HG02588 (cell line): ENCODE measurements around the gene N4BP3.
"Not testable (repeated sequence)": the region's sequence is repeated elsewhere in the genome, so short reads cannot be mapped to it uniquely, and the experiment has no call there.

Experiments used
- ATAC-seq: cut with Tn5 transposase; IDR thresholded peaks from one replicate; pipeline ENCODE4 v1.9.1; 2021; ENCODE audit warnings: mild to moderate bottlenecking, moderate library complexity; ENCODE audit not compliant: unreplicated experiment

Gene N4BP3, protein sequence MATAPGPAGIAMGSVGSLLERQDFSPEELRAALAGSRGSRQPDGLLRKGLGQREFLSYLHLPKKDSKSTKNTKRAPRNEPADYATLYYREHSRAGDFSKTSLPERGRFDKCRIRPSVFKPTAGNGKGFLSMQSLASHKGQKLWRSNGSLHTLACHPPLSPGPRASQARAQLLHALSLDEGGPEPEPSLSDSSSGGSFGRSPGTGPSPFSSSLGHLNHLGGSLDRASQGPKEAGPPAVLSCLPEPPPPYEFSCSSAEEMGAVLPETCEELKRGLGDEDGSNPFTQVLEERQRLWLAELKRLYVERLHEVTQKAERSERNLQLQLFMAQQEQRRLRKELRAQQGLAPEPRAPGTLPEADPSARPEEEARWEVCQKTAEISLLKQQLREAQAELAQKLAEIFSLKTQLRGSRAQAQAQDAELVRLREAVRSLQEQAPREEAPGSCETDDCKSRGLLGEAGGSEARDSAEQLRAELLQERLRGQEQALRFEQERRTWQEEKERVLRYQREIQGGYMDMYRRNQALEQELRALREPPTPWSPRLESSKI

DNA sequence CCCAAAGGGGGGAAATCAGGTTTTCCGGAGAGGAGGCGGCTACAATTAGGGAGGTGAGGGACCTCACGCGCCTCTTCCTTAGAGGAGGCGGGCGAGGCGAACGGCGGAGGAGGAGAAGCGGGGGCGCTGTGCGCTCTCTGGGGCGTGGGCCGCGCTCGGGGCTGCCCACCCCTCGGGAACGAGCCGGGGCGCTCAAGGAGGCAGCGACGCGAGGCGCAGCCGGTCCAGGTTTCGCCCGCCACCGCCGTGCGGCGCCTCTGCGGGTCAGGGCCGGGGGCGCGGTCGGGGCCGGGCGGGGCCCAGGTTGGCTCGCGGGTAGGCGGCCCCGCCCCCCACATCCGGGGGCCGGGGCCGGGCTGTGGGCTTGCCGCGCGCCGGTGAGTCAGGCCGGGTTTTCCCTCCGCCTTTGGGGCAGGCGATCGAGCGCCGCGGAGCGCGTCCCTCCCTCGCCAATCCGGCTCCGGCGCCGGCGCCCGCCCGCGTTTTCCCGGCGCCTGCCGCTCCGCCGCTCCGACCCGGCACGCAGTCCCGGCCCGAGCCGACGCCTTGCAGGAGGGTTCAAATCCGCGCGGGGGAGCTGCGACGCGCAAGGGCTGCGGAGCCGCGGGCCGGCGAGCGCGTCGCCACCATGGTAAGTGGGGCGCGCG is at the start of gene N4BP3:
TSS of gene N4BP3 (plus strand) at position 392 of the 647 bp plus-strand sequence. CDS start 6,052 bp downstream, outside the sequence.
- ATAC-seq: peak; percentile 52

DNA sequence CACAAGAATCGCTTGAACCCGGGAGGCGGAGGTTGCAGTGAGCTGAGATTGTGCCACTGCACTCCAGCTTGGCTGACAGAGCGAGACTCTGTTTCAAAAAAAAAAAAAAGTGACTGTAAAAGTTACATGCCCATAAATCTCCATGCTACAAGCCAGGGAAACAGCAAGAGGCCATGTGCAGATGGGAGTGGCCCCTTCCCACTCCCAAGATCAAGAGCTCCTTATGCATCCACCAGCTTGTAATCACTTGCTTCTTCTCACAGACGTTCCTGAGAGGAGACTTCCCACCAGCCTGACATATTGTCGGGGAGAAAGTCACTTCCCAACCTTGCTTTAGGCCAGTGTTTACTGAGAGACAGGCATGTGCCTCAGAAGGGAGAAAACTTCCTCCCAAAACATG is 45.6 kb upstream of the N4BP3 start:
- ATAC-seq: no peak

DNA sequence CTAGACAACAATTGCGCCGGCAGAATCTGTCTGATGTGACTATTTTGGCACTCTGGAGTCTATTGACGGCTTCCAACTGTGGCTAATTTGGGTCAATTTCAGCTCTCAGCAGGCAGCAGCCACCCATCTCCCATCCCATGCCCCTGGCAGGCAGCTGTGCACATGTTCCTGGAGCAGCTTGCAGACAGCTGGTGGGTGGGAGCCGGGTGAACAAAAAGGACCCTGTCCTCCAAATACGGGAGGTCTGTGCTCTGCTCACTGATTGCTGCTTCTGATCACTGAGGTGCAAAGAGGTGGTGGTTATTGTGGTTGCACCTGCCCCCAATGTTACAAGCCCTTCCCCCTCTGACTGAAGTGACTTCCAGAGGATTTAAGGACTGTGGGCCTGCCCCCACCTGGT is 45.0 kb upstream of the N4BP3 start:
- ATAC-seq: no peak

DNA sequence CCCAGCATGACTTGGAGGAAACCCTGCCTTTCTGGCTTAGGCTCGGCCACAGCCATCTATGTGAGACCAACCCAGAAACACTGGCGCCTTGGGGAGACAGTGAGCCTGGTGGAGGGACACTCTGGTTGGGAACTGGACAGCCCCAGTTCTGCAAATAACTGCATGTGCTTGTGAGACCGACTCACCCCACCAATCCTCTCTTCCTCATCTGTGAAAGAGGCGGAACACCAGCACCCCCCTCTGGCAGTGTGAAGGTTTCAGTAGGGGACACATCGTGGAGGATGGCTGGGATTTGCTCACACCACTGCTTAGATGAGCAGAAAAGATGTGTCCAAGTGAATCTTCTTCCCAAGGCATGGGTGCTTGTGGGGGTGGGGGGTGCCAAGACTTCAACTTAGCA is 43.4 kb upstream of the N4BP3 start:
- ATAC-seq: no peak

DNA sequence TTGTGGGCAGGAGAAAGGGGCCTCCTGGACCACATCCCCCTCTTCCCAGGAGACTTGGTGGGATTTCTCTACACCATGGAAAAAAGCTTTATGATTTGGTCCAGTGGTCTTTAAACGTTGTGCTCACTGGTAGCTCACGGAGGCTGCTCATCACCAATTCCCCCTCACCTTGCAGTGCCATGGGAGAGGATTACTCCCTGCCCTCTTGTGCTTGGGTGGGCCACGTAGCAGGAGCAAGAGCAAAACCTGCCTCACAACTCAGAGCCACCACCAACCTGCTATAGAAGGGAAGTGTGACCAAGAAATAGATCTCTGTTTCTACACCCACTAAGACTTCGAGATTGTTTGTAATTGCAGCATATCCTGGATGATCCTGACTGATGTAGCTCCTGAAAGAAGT is 42.2 kb upstream of the N4BP3 start:
- no peak for ATAC-seq

DNA sequence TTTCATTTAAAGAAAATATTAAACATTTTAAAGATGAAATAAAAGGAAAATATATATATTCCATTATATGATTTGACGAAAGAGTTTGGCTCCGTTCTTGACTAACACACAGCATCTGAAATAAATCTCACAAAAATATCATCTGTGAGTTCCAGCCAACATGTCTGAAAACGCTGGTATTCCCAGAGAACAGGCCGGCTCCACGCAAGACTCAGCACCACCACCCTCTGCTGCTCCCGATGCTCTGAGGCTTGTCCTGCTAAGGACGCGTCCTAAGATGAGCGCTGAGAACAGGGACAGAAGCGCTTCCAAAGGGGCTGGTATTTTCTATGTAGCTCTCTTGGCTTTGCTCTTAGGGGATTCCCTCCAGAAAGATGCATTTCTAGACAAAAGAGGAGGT is 40.6 kb upstream of the N4BP3 start:
- no peak for ATAC-seq

DNA sequence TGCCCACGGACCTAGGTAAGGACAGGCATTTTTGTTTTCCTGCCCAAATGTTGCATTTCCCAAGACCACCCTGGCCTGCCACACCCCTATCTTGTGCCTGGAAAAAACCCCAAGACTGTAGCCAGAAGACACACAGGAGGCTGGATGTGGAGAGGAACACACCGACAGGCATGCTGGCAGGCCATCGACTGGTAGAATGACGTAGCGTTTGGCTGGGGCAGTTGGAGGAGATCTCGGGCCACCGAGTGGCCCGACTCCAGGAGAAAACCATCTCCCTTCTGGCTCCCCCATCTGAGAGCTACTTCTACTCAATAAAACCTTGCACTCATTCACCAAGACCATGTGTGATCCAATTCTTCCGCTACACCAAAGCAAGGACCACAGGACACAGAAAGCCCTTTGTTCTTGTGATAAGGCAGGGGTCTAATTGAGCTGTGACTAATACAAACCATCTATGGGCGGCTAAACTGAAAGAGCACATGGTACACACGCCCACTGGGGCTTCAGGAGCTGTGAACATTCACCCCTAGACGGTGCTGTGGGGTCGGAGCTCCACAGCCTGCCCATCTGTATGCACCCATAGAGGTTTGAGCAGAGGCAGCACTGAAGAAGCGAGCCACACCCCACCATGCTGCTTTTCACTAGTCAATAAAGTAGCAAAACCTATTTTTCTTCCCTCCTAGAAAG is 38.9 kb upstream of the N4BP3 start:
- ATAC-seq: no peak

DNA sequence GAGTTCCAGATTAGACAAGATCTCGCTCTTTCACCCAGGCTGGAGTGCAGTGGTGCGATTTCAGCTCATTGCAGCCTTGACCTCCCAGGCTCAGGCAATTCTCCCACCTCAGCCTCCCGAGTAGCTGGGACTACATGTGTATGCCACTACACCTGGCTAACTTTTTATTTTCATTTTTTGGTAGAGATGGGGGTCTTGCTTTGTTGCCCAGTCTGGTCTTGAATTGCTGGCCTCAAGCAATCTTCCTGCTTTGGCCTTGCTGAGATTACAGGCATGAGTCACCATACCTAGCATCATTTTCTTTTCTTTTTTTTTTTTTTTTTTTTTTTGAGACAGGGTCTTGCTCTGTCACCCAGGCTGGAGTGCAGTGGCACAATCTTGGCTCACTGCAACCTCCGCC is 36.4 kb upstream of the N4BP3 start:
- not testable (repeated sequence) for ATAC-seq

DNA sequence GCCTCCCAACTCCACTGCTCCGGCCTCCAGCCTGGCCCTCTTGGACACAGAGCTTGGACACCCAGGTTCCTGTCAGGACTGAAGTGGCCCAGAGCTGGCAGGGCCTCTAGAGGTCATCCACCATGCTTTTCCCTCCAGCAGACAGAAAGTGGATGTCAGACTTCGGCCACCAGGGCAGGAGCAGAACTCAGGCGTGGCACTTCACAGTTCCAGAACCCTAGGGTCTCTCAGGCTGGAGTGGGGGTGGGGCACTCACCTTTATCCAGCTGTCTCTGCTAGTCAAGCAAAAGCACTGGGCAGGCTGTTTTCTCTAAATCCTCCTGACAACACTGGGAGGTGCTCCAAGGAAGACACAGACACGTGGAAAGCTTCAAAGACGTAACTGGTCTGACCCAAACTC is 35.6 kb upstream of the N4BP3 start:
- no peak for ATAC-seq

DNA sequence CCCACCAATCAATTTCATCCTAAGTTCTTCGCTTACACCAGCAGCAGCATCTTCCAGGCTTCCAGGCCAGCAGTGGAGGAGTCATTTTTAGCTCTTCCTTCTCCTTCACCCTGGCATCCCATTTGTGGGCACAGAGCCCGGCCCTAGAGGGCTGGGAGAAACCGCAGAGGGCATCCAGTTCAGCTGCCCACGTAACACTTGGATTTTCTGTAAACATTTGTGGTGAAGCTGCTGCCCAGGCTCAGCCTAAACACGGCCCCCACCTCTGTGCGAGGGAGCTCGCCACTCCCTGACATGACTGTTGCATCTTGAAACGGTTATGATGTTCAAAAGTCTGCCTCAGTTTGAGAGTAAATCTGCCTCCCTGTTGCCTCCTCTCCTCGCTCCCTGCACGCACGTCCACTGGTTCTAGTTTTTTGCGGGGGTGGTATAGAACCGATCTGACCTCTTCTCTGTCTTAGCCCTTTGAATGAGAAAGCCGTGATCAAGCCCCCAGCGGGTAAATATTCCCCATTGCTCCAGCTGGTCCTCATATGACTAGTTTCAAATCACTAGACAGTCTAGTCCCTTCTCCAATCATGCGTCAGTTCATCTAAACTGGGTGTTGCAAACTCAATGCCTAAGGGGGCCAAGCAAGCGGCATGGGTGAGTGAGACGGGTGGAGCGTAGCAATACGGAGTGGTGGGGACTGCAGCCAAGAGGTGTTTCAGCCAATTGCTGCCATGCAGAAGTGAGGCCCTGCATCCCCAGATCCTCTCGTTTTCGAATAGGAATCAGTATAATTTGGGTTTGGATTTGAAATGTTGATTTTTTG is 34.9 kb upstream of the N4BP3 start:
- no peak for ATAC-seq

DNA sequence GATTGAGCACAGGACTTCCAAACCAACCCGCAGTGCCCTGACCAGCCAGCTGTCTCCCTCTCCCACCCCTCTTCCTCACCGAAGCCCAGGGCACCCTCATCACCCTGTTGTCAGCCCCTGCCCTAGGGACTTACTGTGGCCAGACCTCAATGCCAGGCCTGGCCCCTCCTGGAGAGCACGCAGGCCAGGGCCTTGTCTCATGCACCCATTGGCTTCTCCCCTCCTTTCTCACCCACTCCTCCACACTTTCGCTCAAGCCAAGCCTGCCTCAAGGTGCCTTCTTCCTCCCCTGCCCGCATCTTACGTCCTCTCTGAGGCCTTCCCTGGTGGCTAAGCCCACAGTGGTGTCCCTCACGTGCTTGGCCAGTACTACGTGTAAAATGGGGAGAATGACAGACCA is 33.3 kb upstream of the N4BP3 start:
- no peak for ATAC-seq

DNA sequence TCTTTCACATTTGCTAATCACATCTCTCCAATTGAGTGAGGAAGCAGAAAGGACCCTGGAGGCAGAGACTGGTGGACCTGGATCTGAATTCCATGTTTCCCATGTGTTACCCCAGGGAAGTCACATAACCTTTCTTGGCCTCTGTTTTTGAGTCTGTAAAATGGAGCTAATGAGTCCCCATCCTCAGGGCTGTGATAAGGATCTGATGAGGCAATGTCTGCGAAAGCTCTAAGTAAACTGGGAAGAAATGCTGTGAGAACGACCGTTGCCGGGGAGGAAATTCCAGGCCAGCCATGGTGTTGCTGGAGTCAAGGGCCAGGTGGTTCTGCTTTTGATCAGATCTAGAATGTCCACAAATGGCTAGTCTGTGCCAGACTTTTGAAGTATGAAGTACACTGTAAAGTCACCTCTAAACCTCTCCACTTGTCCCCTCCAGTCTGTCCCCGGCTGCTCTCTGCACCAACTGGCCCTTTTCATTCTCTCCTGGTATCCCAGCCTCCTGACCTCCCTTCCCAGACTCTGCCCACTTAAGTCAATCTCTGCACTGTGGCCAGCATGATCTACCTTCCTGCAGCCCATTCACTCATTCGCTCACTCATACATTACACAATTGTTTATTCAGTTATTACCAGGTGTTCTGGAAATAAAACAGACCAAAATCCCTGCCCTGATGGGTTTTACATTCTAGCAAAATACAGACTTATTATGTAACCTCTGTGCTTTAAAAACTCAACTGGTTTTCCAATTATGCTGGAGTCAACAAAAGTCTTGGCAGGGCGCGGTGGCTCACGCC is 32.5 kb upstream of the N4BP3 start:
- ATAC-seq: no peak

DNA sequence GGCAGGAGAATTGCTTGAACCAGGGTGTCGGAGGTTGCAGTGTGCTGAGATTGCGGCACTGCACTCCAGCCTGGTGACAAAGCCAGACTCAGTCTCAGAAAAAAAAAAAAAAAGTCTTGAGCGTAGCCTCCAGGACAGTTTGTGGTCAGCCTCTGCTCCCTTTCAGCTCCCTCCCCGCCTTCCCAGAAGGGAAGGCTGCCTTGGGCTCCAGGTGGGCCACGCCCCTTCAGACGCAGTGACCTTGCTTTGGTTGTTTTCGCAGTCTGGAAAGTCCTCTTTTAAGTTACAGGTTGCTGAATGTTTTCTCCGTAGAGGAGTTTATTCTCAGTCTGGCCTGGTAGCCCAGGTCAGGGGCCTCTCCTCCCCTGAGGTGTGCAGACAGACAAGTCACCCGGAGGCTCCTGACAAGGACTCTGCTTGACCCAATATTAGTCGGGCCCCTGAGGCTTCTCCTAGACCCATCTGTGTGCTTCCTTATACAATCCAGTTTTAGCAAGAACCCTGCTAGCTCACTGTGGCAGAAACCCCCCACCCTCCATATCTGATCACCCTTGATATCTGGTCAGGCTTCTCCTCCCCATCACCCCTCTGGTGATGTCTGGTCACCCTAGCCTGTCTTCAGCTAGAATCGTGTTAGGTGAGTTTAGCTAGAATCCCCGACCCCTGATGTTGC is 31.6 kb upstream of the N4BP3 start:
- ATAC-seq: no peak

DNA sequence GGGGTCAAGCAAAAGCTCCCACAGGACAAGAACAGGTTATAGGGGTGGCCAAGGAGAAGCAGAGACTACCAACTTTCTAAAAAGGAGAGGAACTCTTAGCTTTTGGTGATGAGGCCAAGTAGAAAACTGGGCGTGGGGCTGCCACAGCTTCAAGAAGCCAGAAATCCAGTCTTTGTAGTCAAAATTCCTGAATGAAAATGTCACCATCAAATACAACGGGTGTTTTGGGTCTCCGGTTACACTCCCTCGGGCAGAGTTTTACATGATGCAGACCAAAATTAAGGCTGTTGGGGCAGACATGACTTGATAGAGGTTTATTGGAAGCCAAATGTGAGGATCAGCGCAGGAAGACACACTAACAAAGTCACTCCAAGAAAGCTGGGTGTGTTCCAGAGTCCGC is 29.4 kb upstream of the N4BP3 start:
- no peak for ATAC-seq

DNA sequence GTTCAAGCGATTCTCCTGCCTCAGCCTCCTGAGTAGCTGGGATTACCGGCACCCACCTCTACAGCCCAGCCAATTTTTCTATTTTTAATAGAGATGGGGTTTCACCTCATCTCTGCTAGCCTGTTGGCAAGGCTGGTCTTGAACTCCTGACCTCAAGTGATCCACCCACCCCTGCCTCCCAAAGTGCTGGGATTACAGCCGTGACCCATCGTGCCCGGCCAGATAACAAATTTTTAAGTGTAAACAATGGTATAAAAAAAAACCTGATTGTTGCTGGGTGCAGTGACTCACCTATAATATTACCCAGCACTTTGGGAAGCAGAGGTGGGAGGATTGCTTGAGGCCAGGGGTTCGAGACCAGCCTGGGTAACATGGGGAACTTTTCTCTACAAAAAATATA is 28.0 kb upstream of the N4BP3 start:
- ATAC-seq: no peak

DNA sequence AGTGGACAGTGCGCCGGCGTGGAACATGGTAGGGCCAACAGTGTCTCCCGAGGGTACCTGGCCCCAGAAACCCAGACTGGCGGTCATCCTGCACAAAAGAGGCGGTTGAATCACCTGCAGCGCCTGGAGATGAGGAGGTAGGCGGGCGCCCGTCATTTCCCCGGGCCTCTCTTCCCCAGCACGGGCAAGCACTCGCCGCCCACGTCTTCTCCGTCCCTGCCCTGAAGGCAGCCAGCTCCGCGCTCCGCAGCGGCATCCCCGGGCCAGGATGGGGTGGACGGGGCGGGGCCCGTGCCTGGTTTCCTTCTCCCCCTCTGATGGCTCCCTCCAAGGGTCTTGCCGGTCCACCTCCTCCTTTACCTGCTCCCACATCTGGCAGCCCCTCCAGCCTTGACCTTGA is 27.1 kb upstream of the N4BP3 start:
- ATAC-seq: no peak

DNA sequence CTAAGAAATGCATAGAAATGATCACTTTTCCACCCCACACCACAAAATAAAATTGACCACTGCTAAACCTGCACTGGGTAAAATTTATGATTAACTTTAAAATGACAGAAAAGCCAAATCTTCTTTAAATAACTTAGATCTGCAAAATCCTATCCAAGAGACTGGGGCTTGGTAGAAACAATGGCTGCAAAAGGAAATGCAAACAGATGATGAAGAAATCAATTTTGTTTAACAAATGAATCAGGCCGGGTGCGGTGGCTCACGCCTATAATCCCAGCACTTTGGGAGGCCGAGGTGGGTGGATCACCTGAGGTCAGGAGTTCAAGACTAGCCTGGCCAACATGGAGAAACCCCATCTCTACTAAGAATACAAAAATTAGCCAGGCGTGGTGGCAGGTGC is 26.1 kb upstream of the N4BP3 start:
- not testable (repeated sequence) for ATAC-seq

DNA sequence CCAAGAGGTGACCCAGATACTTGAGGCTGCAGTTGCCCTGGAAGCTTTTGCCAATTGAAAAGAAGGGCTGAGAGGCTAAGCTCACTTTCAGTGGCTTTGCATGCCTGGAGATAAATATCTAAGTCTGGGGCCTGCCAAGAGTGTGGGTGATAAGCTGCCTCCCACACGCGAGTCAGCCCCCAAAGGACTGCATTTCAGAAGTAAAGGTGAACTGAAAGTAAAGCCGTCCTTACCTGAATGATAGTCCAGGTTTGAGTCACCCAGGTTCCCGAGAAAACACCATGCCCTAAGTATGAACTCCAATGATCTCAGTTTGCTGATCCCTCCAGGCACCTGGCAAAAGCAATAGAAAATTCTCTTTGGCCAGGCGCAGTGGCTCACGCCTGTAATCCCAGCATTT is 22.5 kb upstream of the N4BP3 start:
- no peak for ATAC-seq

DNA sequence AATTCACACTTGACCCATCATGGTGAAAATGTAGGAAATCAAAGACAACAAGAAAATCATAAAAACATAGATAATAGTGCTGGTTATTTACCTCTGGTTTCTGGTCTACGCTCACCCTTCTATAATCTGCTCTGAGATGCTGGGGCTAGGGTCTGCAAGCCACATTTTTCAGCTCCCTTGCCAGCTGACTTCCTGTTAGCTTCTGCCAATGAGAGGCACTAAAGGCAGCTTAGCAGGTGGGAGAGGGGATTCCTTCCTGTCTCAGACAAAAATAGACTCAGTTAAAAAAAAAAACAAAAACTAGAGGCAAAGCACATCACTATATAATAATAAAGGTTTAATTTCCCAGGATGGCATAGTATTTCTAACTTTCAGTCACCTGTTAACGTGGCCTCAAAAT is 20.2 kb upstream of the N4BP3 start:
- no peak for ATAC-seq

DNA sequence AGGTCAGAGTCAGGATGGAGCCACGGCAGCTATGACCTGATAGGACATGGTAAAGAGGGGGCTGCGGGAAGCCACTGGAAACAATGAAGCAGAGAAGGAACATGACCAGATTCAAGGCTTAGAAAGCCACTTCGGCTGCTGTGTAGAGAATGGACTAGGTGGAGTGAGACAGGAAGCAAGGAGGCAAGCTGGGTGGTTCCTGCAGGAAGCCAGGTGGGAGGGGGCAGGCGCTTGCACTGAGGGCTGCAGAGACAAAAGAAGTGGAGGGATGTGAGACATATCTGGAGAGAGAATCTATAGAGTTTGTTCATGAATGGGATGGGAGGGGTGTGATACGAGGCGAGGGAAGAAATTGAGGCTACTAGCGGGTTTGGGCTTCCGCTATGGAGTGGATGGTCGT is 19.0 kb upstream of the N4BP3 start:
- ATAC-seq: no peak
